ENCODE measurements around the gene NUDCD2.
"Not testable (repeated sequence)": the region's sequence is repeated elsewhere in the genome, so short reads cannot be mapped to it uniquely, and the experiment has no call there.

The NUDCD2 gene

GRCh38 chr5:163407034-163407655 lies 52.8 kb downstream of the NUDCD2 start:
- TF ChIP-seq, protein P1, sequence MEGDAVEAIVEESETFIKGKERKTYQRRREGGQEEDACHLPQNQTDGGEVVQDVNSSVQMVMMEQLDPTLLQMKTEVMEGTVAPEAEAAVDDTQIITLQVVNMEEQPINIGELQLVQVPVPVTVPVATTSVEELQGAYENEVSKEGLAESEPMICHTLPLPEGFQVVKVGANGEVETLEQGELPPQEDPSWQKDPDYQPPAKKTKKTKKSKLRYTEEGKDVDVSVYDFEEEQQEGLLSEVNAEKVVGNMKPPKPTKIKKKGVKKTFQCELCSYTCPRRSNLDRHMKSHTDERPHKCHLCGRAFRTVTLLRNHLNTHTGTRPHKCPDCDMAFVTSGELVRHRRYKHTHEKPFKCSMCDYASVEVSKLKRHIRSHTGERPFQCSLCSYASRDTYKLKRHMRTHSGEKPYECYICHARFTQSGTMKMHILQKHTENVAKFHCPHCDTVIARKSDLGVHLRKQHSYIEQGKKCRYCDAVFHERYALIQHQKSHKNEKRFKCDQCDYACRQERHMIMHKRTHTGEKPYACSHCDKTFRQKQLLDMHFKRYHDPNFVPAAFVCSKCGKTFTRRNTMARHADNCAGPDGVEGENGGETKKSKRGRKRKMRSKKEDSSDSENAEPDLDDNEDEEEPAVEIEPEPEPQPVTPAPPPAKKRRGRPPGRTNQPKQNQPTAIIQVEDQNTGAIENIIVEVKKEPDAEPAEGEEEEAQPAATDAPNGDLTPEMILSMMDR (conservative IDR thresholded peaks at IDR 0.05; ENCODE audit: low read depth, low read length), result no peak
- DNase-seq (ENCODE audit: low read depth), result no peak
- no peak overlapping the region for H3K4me3 ChIP-seq (ENCODE audit: low read length)

- H3K4me3 ChIP-seq (ENCODE audit: low read length), result no peak overlapping the region
- TF ChIP-seq, protein P1 (conservative IDR thresholded peaks at IDR 0.05; ENCODE audit: low read depth, low read length), result no peak
- no peak for DNase-seq (ENCODE audit: low read depth)
Observed at GRCh38 chr5:163404364-163405173, 55.3 kb downstream of the NUDCD2 start.

DNA sequence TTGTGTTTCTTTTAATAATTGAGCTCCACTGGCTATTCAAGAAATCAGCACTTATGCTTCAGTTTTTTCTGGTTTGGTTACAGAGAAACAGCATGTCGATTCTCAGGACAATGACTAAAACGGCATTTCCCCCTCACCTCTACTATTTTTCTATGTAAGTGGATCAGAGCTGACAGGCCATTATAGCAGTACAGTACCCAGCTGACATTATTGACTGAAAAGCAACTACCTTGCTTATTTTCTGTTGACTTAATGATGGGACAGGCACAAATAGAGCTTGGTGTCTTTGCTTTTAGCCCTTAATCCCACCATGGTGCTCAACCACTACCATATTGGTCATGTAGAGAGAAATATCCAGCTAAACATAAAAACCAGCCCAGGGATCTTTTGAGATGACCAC lies 57.9 kb downstream of the NUDCD2 start:
- no peak for DNase-seq (ENCODE audit: low read depth)
- TF ChIP-seq, protein P1 (conservative IDR thresholded peaks at IDR 0.05; ENCODE audit: low read depth, low read length), result no peak
- no peak overlapping the region for H3K4me3 ChIP-seq (ENCODE audit: low read length)

GRCh38 chr5:163401271-163401670 lies 58.6 kb downstream of the NUDCD2 start:
- no peak for DNase-seq (ENCODE audit: low read depth)
- H3K4me3 ChIP-seq (ENCODE audit: low read length), result no peak overlapping the region
- TF ChIP-seq, protein P1 (conservative IDR thresholded peaks at IDR 0.05; ENCODE audit: low read depth, low read length), result no peak

GRCh38 chr5:163399923-163400322 lies 60.0 kb downstream of the NUDCD2 start:
- TF ChIP-seq, protein P1 (conservative IDR thresholded peaks at IDR 0.05; ENCODE audit: low read depth, low read length), result no peak
- DNase-seq (ENCODE audit: low read depth), result no peak
- no peak overlapping the region for H3K4me3 ChIP-seq (ENCODE audit: low read length)

GRCh38 chr5:163397354-163397753 lies 62.5 kb downstream of the NUDCD2 start:
- no peak overlapping the region for H3K4me3 ChIP-seq (ENCODE audit: low read length)
- TF ChIP-seq, protein P1 (conservative IDR thresholded peaks at IDR 0.05; ENCODE audit: low read depth, low read length), result no peak
- DNase-seq (ENCODE audit: low read depth), result no peak

DNA sequence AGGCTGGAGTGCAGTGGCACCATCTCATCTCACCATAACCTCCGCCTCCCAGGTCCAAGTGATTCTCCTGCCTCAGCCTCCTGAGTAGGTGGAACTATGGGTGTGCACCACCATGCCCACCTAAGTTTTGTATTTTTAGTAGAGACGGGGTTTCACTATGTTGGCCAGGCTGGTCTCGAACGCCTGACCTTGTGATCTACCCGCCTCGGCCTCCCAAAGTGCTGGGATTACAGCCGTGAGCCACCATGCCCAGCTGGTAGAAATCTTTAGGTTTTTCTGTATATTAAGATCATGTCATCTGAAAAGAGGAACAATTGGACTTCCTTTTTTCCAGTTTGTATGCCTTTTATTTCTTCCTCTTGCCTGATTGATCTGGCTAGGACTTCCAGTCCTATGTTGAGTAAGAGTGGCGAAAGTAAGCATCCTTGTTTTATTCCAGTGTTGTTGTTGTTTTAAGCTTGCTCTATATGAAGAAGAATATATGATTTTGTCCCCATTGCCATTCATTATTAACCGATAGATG lies 63.0 kb downstream of the NUDCD2 start:
- DNase-seq (ENCODE audit: low read depth); H3K4me3 ChIP-seq (ENCODE audit: low read length): not testable (repeated sequence)
